ENCODE results near the gene ADCY5. TPM values are rescaled to one million over a fixed set of nuclear protein-coding genes. Genes with fewer than 3 reads are reported as not detected.

ADCY5 gene
- polyA plus RNA-seq, 1 experiment = 0.21 TPM

DNA sequence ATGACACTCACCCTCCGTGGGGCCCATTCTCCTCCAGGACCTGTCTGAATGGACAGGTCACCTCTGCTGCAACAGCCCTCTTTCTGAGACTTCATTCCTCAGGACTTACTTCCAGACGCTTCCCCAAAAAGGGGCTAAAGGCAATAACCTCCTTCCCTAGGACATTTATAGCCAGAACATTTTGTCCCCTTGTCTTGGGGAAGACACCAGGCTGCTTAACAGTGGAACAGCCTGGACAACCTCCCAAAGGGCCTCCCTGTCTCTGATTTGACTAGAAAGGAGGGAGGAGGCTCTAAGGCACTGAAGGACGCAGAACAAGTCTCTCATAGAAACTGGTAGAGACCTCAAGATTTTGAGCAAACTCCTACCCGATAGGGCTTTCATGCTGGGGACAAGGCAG, 32.7 kb downstream of the ADCY5 start:
- ChIA-PET CTCF (no interaction called here), POLR2A (no interaction called here)
- TF ChIP-seq, protein P1, sequence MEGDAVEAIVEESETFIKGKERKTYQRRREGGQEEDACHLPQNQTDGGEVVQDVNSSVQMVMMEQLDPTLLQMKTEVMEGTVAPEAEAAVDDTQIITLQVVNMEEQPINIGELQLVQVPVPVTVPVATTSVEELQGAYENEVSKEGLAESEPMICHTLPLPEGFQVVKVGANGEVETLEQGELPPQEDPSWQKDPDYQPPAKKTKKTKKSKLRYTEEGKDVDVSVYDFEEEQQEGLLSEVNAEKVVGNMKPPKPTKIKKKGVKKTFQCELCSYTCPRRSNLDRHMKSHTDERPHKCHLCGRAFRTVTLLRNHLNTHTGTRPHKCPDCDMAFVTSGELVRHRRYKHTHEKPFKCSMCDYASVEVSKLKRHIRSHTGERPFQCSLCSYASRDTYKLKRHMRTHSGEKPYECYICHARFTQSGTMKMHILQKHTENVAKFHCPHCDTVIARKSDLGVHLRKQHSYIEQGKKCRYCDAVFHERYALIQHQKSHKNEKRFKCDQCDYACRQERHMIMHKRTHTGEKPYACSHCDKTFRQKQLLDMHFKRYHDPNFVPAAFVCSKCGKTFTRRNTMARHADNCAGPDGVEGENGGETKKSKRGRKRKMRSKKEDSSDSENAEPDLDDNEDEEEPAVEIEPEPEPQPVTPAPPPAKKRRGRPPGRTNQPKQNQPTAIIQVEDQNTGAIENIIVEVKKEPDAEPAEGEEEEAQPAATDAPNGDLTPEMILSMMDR (IDR thresholded peaks at IDR 0.05; ENCODE audit: insufficient read depth, low read depth, low read length) = no peak
- Histone ChIP-seq H3K36me3 (ENCODE audit: control insufficient read depth, insufficient read depth, low read length) (no peaks in the 10 kb centered on the region), H3K4me3 (ENCODE audit: low read depth, low read length) (no peak overlapping the region), H3K27me3 (ENCODE audit: control insufficient read depth, insufficient read depth, low read length) (peaks cover 50% of the 10 kb centered on the region)
- no peak for DNase-seq (ENCODE audit: low read depth)

DNA sequence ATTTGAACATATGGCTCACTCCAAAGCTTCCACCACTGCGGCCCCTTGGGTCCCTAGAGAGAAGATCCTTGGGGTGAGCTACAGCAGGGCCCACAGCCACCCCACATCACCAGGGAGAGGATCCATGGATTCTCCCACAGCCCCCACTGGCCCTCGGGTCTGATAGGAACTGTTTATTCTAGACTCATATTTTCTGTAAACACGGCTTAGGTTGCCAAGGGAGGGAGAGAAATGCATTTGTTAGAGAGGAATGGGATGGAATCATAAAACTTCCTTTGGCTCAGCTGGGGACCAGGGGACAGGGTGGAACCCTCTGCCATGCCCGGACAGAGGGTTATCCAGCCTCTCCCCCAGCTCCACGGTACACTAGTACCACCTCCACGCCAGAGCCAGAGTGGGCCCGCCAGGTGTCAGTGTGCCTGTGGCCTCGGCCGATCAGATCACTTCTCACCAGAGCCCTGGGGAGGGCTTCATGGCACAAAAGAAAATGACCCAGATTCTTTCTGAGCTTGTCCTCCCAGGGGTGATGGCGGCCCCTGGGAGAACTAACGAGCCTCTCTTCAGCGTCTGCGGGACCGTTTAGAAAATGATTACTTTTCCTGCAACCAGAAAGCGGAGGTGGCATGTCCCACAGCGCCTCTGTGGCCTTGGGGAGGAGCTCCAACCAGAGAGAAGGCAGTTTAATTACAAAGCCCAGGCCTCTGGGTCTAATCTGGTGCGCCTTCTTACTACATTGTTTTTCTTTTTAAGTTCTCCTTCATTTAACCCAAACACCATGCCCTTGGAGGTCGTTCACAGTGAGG, 33.7 kb downstream of the ADCY5 start:
- Histone ChIP-seq H3K36me3 (ENCODE audit: control insufficient read depth, insufficient read depth, low read length) (no peaks in the 10 kb centered on the region), H3K4me3 (ENCODE audit: low read depth, low read length) (no peak overlapping the region), H3K27me3 (ENCODE audit: control insufficient read depth, insufficient read depth, low read length) (peaks cover 47% of the 10 kb centered on the region)
- POLR2A ChIA-PET = no interaction called here
- CTCF ChIA-PET = interaction anchor here (1.9 kb wide), 1 partner anchor 32 kb away, joined by 6 read pairs; no protein-coding TSS in a partner anchor
- DNase-seq (ENCODE audit: low read depth) = no peak
- TF ChIP-seq, protein P1 (IDR thresholded peaks at IDR 0.05; ENCODE audit: insufficient read depth, low read depth, low read length) = no peak

DNA sequence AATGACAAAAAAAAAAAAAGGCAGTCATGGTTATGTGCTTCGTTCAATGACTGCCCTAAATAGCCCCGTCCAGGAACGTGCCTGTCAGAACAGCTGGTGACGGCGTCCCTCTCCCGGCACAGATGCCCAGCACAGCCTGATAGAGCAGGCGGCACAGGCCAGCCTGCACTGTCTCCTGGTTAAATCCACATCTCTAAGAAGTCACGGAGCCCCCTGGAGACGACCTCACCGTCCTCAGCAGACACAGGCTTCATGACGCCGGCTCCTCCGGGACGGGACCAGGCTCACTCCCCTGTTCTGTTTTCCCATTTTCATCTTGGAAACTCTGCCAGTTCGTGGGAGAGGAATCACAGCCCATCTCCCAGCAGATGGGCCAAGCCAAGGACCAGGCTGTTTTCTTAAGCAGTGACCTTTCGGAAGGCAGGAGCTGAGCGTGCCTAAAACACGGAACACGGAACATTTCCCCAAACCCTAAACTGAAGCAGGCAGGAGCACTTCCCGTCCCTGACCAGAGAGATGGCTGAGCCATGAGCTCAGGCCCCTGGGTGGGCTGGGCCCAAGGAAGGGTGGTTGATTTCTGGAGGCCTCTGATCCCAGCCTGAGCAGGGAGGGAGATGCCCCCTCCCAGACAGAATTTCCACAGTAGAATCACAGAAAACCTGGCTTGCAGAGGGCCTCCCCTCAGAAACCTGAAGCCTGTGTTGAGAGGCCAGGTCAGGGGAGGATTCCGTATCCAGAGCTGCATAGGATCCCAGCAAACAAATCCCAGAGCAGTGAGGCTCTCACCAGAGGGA, 35.9 kb downstream of the ADCY5 start:
- ChIA-PET POLR2A (no interaction called here), CTCF (interaction anchor here (0.9 to 1.7 kb wide), 9 partner anchors 9 to 76 kb away, joined by 3 to 8 read pairs (median 3); no protein-coding TSS in a partner anchor)
- no peak for DNase-seq (ENCODE audit: low read depth)
- TF ChIP-seq, protein P1 (IDR thresholded peaks at IDR 0.05; ENCODE audit: insufficient read depth, low read depth, low read length) = no peak
- Histone ChIP-seq H3K4me3 (ENCODE audit: low read depth, low read length) (no peak overlapping the region), H3K27me3 (ENCODE audit: control insufficient read depth, insufficient read depth, low read length) (peaks cover 45% of the 10 kb centered on the region), H3K36me3 (ENCODE audit: control insufficient read depth, insufficient read depth, low read length) (no peaks in the 10 kb centered on the region)

DNA sequence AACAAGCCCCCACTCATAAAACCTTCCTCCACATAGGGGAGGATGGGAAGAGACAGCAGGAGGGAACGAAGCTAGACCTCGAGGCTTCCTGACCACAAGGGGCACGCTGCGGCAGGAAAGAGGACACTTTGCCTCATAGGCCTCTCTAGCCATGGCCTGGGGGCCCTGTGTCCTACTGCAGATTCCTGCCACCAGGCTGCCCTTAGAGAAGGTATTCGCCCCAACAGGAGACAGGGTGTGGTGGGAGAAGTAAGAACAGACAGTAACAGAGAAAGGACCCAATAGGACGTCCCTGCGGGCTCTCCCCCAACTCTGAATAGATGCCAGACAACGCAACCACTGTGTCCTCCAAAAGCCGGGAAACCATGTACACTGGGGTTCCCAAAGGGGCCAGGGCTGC, 36.8 kb downstream of the ADCY5 start:
- no peak overlapping the region for H3K4me3 ChIP-seq (ENCODE audit: low read depth, low read length)
- TF ChIP-seq, protein P1 (IDR thresholded peaks at IDR 0.05; ENCODE audit: insufficient read depth, low read depth, low read length) = no peak
- DNase-seq (ENCODE audit: low read depth) = no peak
- POLR2A ChIA-PET = no interaction called here
- no peaks in the 10 kb centered on the region for H3K36me3 ChIP-seq (ENCODE audit: control insufficient read depth, insufficient read depth, low read length)
- CTCF ChIA-PET = interaction anchor here (0.9 to 1.7 kb wide), 6 partner anchors 10 to 77 kb away, joined by 3 to 4 read pairs (median 3); no protein-coding TSS in a partner anchor
- peaks cover 42% of the 10 kb centered on the region for H3K27me3 ChIP-seq (ENCODE audit: control insufficient read depth, insufficient read depth, low read length)
